AG04450 (cell line): ENCODE data around the gene TCF7L1. TPM values are rescaled to one million over a fixed set of nuclear protein-coding genes. Genes with fewer than 3 reads are reported as not detected.

ENCODE experiments used
- CTCF ChIA-PET: fragments of 300-600, 350-600 bp; formaldehyde crosslinking; extraction: SDS; loops from one replicate; lab custom pipeline; 2022; ENCODE audit warnings: antibody characterized with exemption, inconsistent platforms; lab: Charles Lee
- POLR2A ChIA-PET: fragments of 350-600 bp; formaldehyde crosslinking; extraction: SDS; loops from one replicate; lab custom pipeline; 2021; ENCODE audit warnings: antibody characterized with exemption, inconsistent platforms; lab: Yijun Ruan, JAX
- DNase-seq: peaks from one replicate; pipeline ENCODE4 v3.0.0-alpha.2; 2011; ENCODE audit warnings: low read depth, low spot score
- H3K27ac ChIP-seq: one replicate; pipeline ENCODE4 v1.5.1; 2012; ENCODE audit warnings: low read depth, low read length, control low read depth
- H3K27me3 ChIP-seq: one replicate; pipeline ENCODE4 v1.6.0; 2012; ENCODE audit warnings: low read length; ENCODE audit not compliant: control insufficient read depth, insufficient read depth
- H3K4me3 ChIP-seq: 2 replicates; pipeline ENCODE4 v1.5.1; 2011; ENCODE audit warnings: mild to moderate bottlenecking, low read depth, low read length, control low read depth
- H3K9me3 ChIP-seq: 2 replicates; pipeline ENCODE4 v1.5.1; 2012; ENCODE audit warnings: low read length; ENCODE audit not compliant: control insufficient read depth, insufficient read depth
- CTCF ChIP-seq: IDR thresholded peaks from 2 replicates; pipeline ENCODE4 v1.5.1; 2011; ENCODE audit warnings: low read depth, low read length, control low read depth, inconsistent platforms
- polyA plus RNA-seq: library from polyadenylated mRNA; depleted of rRNA; stranded (reverse); fragments of >200 nt; gene quantifications from 2 replicates; pipeline ENCODE4 v1.2.3, GENCODE V29; 2011

The TCF7L1 gene
- polyA plus RNA-seq, 1 experiment, result 2.7 TPM

- no peak for TF ChIP-seq CTCF
- H3K27ac ChIP-seq, result no peak overlapping the region
- POLR2A ChIA-PET, result no interaction called here
- H3K9me3 ChIP-seq, result no peaks in the 10 kb centered on the region; the same call in 1 of the 2 replicates
- H3K4me3 ChIP-seq, result no peak overlapping the region
- CTCF ChIA-PET, result no interaction called here
- no peak for DNase-seq
- no peaks in the 10 kb centered on the region for H3K27me3 ChIP-seq
Measured at GRCh38 chr2:85240055-85240454, 106.9 kb downstream of the TCF7L1 start.

DNA sequence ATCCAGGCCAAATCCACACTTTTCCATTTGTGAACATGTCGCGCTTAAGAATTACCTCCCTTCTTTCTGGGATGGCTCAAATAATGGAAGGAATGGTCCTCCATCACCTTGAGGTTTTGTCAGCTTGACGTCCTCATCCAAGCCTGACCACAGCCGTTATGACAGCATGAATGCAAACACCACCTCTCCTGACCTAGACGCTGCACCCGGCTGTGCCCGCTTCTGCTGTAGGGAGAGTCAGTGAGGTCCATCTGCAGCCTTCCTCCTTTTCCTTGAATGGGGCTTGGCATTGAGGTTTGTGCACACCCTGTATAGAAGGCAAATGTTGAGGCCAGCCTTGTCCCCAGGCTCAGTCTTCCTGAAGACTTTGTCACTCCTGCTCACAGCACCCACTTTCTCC is 109.1 kb downstream of the TCF7L1 start:
- DNase-seq, result no peak
- no peak overlapping the region for H3K27ac ChIP-seq
- TF ChIP-seq CTCF, result no peak
- H3K4me3 ChIP-seq, result no peak overlapping the region
- no peaks in the 10 kb centered on the region for H3K27me3 ChIP-seq
- no peaks in the 10 kb centered on the region; the same call in 1 of the 2 replicates for H3K9me3 ChIP-seq
- POLR2A ChIA-PET, result no interaction called here
- CTCF ChIA-PET, result no interaction called here

DNA sequence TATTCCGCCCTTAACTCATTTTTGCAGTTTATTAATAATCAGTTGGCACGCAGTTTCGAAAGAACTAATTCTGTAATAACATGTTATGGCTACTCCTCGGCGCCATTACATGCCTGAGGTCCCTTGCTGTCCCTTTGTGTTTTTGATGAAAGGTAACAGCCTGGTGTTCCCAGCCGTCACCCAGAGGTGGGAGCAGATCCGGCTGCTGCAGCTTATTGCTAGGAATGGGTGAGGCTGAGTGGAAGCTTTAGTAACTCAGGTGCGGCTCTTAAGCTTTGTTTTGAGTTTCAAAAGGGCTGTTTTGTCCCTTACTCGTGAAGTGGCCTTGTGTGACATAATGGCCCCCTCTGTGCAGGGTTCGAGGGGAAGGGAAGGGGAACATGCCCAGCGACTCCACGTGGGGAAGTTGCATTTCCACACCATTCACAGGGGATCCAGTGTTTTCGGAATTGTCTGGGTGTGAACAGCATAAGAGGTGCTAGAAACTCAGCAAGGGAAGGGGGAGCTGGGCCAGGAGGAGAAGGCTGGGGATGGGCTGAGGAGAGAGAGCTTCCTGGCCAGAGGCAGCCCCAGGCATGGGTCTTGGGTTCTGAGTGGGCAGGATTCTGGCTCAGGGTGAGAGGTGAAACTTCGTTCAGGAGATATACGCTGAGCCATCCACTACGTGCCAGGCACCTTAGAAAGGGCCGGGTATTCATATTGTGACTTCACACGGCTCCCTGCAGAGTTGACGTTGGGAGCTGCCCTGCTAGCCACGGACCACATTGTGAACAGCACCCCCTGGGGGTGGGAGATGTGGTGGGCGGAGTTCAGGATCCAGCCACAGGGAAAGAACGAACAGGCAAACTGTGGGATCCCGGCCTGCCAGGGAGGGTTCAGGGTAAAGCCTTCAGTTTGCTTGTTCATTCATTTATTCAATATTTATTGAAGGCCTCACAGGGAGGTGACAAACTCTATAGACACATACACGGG is 110.2 kb downstream of the TCF7L1 start:
- no peak for DNase-seq
- no peak overlapping the region for H3K27ac ChIP-seq
- H3K9me3 ChIP-seq, result no peaks in the 10 kb centered on the region
- CTCF ChIA-PET, result no interaction called here
- POLR2A ChIA-PET, result no interaction called here
- no peak overlapping the region for H3K4me3 ChIP-seq
- no peaks in the 10 kb centered on the region for H3K27me3 ChIP-seq
- TF ChIP-seq CTCF, result peak; percentile 45

GRCh38 chr2:85244828-85245227 is 111.6 kb downstream of the TCF7L1 start:
- H3K27ac ChIP-seq, result no peak overlapping the region
- no peak for TF ChIP-seq CTCF
- H3K4me3 ChIP-seq, result no peak overlapping the region
- no peaks in the 10 kb centered on the region for H3K27me3 ChIP-seq
- no peaks in the 10 kb centered on the region for H3K9me3 ChIP-seq
- DNase-seq, result no peak
- CTCF ChIA-PET, result no interaction called here
- POLR2A ChIA-PET, result no interaction called here

DNA sequence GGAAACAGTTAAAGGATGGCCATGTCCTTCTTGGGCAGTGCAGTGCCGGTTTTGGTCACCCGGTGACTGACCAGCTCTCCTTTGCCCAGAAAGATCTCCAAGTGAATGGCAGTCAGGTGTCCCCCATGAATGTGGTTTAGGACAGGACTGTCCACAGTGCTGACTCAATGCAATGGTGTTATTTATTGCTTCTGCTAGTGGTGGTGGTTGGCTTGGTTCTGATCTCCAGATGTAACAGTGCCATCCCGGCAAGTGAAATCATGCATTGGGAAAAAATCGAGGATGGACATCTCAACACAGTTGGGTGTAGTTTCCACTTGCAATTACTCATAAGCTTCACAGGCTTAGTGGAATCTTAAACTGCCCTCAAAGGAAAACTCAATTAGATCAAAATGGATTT is 112.7 kb downstream of the TCF7L1 start:
- Histone ChIP-seq H3K4me3 (no peak overlapping the region), H3K9me3 (no peaks in the 10 kb centered on the region), H3K27me3 (no peaks in the 10 kb centered on the region), H3K27ac (no peak overlapping the region)
- TF ChIP-seq CTCF, result no peak
- ChIA-PET CTCF (interaction anchor here (0.7 to 1.7 kb wide), 3 partner anchors 9 to 84 kb away, joined by 3 to 5 read pairs (median 4); no protein-coding TSS in a partner anchor), POLR2A (no interaction called here)
- DNase-seq, result no peak
